ENCODE measurements around the gene MARS2. TPM values are rescaled to one million over a fixed set of nuclear protein-coding genes. Genes with fewer than 3 reads are reported as not detected.
A peak's percentile ranks its signal among the peaks of the same experiment; 100 is the strongest.
"Not testable (repeated sequence)": the region's sequence is repeated elsewhere in the genome, so short reads cannot be mapped to it uniquely, and the experiment has no call there.

Gene MARS2
- 8.7 and 9.4 TPM in 2 replicates for total RNA-seq

GRCh38 chr2:197705121-197705911, at the start of gene MARS2:
Gene MARS2, plus strand, starts transcription at chr2:197705369. Its CDS starts 37 bp downstream, at chr2:197705406.
- DNase-seq, result peak; percentile 96

GRCh38 chr2:197657562-197657961, 47.6 kb upstream of the MARS2 start:
- no peak for DNase-seq

- no peak for DNase-seq
Observed at GRCh38 chr2:197661626-197662025, 43.5 kb upstream of the MARS2 start.

GRCh38 chr2:197666277-197666676, 38.9 kb upstream of the MARS2 start:
- DNase-seq, result no peak

- no peak for DNase-seq
Observed at GRCh38 chr2:197668296-197668695, 36.9 kb upstream of the MARS2 start.

- DNase-seq, result no peak
Observed at GRCh38 chr2:197669077-197669476, 36.1 kb upstream of the MARS2 start.

GRCh38 chr2:197672371-197672893, 32.7 kb upstream of the MARS2 start:
- DNase-seq, result no peak

- DNase-seq, result peak; percentile 10
Observed at GRCh38 chr2:197673106-197673505, 32.1 kb upstream of the MARS2 start.

GRCh38 chr2:197673606-197674005, 31.6 kb upstream of the MARS2 start:
- peak; percentile 4 for DNase-seq

- no peak for DNase-seq
Observed at GRCh38 chr2:197674060-197674459, 31.1 kb upstream of the MARS2 start.

- peak; percentile 51 for DNase-seq
Observed at GRCh38 chr2:197674591-197674990, 30.6 kb upstream of the MARS2 start.

- DNase-seq, result peak; percentile 37
Observed at GRCh38 chr2:197675246-197675645, 29.9 kb upstream of the MARS2 start, which contains the start of gene RFTN2. Gene RFTN2, minus strand, starts transcription at chr2:197675587. Its CDS starts 129 bp downstream, at chr2:197675458.

- peak; percentile 73 for DNase-seq
Observed at GRCh38 chr2:197675711-197676188, 29.4 kb upstream of the MARS2 start.

- DNase-seq, result peak; percentile 7
Observed at GRCh38 chr2:197677056-197677455, 28.1 kb upstream of the MARS2 start.

GRCh38 chr2:197677483-197677882, 27.7 kb upstream of the MARS2 start:
- peak; percentile 24 for DNase-seq

- DNase-seq, result not testable (repeated sequence)
Observed at GRCh38 chr2:197695206-197695605, 10.0 kb upstream of the MARS2 start.

- DNase-seq, result not testable (repeated sequence)
Observed at GRCh38 chr2:197695971-197696370, 9.2 kb upstream of the MARS2 start.

GRCh38 chr2:197696571-197696970, 8.6 kb upstream of the MARS2 start:
- not testable (repeated sequence) for DNase-seq

- not testable (repeated sequence) for DNase-seq
Observed at GRCh38 chr2:197699724-197700123, 5.4 kb upstream of the MARS2 start.

GRCh38 chr2:197700960-197701359, 4.2 kb upstream of the MARS2 start:
- no peak for DNase-seq

- DNase-seq, result peak; percentile 6
Observed at GRCh38 chr2:197704434-197705120, 592 bp upstream of the MARS2 start.

GRCh38 chr2:197705912-197706838, 1.0 kb downstream of the MARS2 start:
- DNase-seq, result peak; percentile 21
